Ovary (tissue), 9 donors: ENCODE data around the gene RAD50. TPM values are rescaled to one million over a fixed set of nuclear protein-coding genes. Genes with fewer than 3 reads are reported as not detected.

Experiments
- DNase-seq, 5 donors: peaks; one replicate each; pipeline ENCODE4 v3.0.0-alpha.2; 2019 to 2020
- H3K27ac ChIP-seq, 2 donors: fragments of 200-600 bp; one replicate each; pipeline versions ENCODE4 v1.5.1 to v1.8.0; 2019 to 2022
- H3K27me3 ChIP-seq: fragments of 200-600 bp; one replicate; pipeline ENCODE4 v1.8.0; 2022
- H3K36me3 ChIP-seq: fragments of 200-600 bp; sonication (generic); one replicate; pipeline ENCODE4 v1.5.1; 2019
- H3K4me1 ChIP-seq: one replicate; pipeline ENCODE4 v1.8.1; 2013; ENCODE audit warnings: mild to moderate bottlenecking, moderate library complexity; ENCODE audit not compliant: insufficient read depth
- H3K4me3 ChIP-seq: fragments of 200-600 bp; sonication (generic); one replicate; pipeline ENCODE4 v1.5.1; 2017
- H3K9me3 ChIP-seq, 2 donors: fragments of 200-600 bp in 1 of 2; sonication (generic) in 1 of 2; one replicate each; pipeline versions ENCODE4 v1.5.1 to v1.8.1; 2013 to 2019; ENCODE audit warnings: mild to moderate bottlenecking in 1 of 2, moderate library complexity in 1 of 2
- CTCF ChIP-seq, 3 donors: fragments of 450-650 bp in 2 of 3; fragments of 200-600 bp in 1 of 3; IDR thresholded peaks; one replicate each; pipeline versions ENCODE4 v1.5.1 to v1.8.0; 2016 to 2022; ENCODE audit warnings: antibody characterized with exemption in 3 of 3, mild to moderate bottlenecking in 1 of 3
- EP300 ChIP-seq: sonication (generic); formaldehyde crosslinking; IDR thresholded peaks from one replicate; pipeline ENCODE4 v1.6.1; 2017; ENCODE audit warnings: antibody characterized with exemption
- POLR2A ChIP-seq: fragments of 450-650 bp; IDR thresholded peaks from one replicate; pipeline ENCODE4 v1.6.1; 2017; ENCODE audit warnings: antibody characterized with exemption, mild to moderate bottlenecking, moderate library complexity
- WGBS, 3 donors: extraction: QIAGEN DNeasy Blood & Tissue Kit in 1 of 3; methylation state at CpG; one replicate each; pipeline versions ENCODE4 v1.1.5 to v1.1.7; 2013 to 2017; 5-methylcytosine and 5-hydroxymethylcytosine counted together
- intact Hi-C, 4 donors: fragments of 100-400 bp; cut with DNase I; formaldehyde crosslinking; loops; one replicate each; pipeline versions ENCODE4 v1.11.0 to v1.15.1; 2022 to 2023
- polyA plus RNA-seq, 2 donors: library from polyadenylated mRNA; stranded (reverse); fragments of 200-250 nt in 1 of 2; fragments of 350-450 nt in 1 of 2; fragmentation: Illumina TruSeq in 1 of 2; extraction: RNeasy Lipid Tissue Mini Kit (QIAGEN cat#74804) in 1 of 2; gene quantifications; one replicate each; pipeline ENCODE4 v1.2.3, GENCODE V29; 2013 to 2014
- total RNA-seq, 7 donors: library from RNA; depleted of rRNA in 2 of 7; stranded (reverse); fragments of >200 nt in 2 of 7; fragmentation: NEBNext Ultra II Directional in 3 of 7; extraction: Animal tissue kit (Norgen Biotek cat#: 25700) in 3 of 7; gene quantifications; one replicate each; pipeline versions ENCODE4 v1.1.0 to v1.2.4, GENCODE V29; 2016 to 2023
- donor health status: DM: no; HTN: no; CAD: no; lungs with moderate emphysema.
- donor health status: DM: no; HTN: no; CAD: no.
- donor health status: Bipolar disorder and iron deficiency.
- donor health status: DM: yes; HTN: yes; CAD: no.
- donor health status: DM: no; HTN: no; CAD: no.
- donor health status: DM: yes; HTN: yes; CAD: no.

RAD50 gene
- total and polyA plus RNA-seq, 9 donors: 9.4 to 41.5 (median 28.1) TPM

DNA sequence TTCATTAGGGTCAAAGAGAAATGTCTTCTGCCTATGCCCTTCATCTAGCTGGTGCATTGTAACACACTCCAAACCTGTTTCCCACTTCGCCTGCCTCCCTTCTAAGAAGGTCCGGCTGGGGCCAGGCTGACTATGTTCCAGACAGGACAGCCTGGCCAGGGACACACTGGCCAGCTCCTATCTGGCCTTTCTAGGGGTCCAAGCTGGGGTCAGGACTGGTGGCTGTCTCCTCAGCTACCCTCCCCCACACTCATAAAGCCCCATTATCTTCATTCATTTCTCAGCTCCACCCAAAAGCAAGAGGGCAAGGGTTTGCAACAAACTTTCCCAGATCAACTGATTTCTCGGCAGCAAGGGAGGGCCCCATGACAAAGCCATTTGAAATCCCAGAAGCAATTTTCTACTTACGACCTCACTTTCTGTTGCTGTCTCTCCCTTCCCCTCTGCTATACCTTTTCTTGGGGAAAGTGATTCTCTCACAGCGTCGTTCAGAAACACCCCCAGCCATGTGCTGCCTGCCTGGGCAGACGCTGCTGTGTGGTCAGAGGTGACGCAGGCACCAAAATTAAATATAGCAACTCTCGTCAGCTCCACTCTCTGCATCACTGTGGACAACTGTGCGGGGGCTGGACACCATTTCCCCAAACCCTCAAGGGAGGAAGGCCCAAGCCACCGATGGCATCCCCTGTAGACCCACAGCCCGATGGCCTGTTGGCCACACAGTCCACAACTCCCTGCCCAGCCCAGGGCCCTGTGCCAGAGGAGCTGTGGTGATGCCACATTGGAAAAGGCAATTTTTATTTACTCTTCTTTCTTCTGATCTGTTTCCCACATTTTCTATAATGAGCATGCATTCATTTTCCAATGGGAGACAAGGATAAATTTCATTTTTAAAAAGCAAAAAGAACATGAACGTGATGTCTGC is 107.3 kb downstream of the RAD50 start:
- Histone ChIP-seq H3K4me3 (no peak overlapping the region), H3K9me3 (no peaks in the 10 kb centered on the region), H3K27ac (no peak overlapping the region), H3K36me3 (no peaks in the 10 kb centered on the region), H3K27me3 (no peaks in the 10 kb centered on the region), H3K4me1 (no peaks in the 10 kb centered on the region)
- 81 to 89% (median 84%) methylated on average over 13 of the region's 13 CpGs for WGBS, 3 donors
- TF ChIP-seq EP300 (no peak), POLR2A (no peak), CTCF (IDR thresholded peaks at IDR 0.05) (no peak)
- no peak for DNase-seq
- intact Hi-C loops: no loop called here

DNA sequence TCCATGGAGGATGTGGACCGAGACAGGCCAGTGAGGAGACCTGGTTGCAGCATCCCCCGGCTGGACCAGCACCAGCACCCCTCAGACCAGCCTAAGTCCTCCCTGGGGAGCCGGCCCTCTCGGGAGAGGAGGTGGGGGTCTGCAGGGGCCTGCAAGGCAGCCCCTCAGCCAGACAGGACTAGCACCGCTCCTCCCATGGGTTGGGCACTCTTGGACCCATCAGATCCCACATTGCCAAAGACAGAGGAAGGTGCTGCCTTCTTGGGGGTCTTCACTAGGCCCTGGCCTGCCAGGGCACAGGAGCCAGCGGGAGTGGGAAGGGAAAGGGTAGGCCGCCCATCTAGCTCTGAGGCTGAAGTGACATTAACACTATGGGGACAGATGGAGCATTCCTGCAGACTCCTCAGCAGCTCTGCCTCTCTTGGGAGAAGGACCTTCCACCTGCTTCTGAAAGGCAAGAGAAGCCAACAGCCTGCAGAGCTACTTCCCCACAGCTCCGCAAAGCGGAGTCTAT is 108.0 kb downstream of the RAD50 start:
- no peak for DNase-seq
- no peaks in the 10 kb centered on the region for H3K9me3 ChIP-seq
- TF ChIP-seq CTCF (IDR thresholded peaks at IDR 0.05) (no peak), POLR2A (no peak), EP300 (no peak)
- H3K27ac ChIP-seq: no peak overlapping the region
- intact Hi-C loops: no loop called here
- H3K27me3 ChIP-seq: no peaks in the 10 kb centered on the region
- H3K36me3 ChIP-seq: no peaks in the 10 kb centered on the region
- H3K4me1 ChIP-seq: no peaks in the 10 kb centered on the region
- no peak overlapping the region for H3K4me3 ChIP-seq
- 96 to 97% (median 97%) methylated on average over 9 of the region's 9 CpGs for WGBS, 3 donors

DNA sequence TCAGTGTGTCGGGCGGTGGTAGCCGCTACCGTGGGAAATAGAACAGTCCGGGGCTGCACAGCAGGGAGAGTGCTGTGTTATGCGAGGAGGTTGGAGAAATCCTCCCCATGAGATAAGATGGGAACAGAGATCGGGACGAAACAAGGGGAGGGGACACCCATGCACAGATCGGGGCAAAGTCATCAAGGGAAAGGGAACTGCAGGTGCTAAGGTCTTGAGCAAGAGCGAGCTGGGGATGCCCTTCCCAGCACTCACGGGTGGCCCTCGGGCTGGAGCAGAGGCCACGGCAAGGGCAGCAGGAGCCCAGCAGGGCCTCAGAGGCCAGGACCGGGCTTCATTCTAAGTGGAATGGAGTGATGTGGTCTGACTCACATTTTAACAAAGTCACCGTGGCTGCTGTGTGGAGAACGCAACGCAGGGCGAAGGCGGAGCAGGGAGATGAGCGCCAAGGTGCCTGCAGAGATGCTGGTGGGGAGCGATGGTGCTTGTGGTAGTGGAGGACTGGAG is 108.8 kb downstream of the RAD50 start:
- Histone ChIP-seq H3K9me3 (no peaks in the 10 kb centered on the region), H3K36me3 (no peaks in the 10 kb centered on the region), H3K4me3 (no peak overlapping the region), H3K27ac (no peak overlapping the region), H3K4me1 (no peaks in the 10 kb centered on the region), H3K27me3 (no peaks in the 10 kb centered on the region)
- intact Hi-C loops: no loop called here
- no peak for TF ChIP-seq EP300
- TF ChIP-seq POLR2A: no peak
- no peak for DNase-seq
- 87 to 89% (median 89%) methylated on average over 21 of the region's 21 CpGs for WGBS, 3 donors

GRCh38 chr5:132666310-132667123 is 109.7 kb downstream of the RAD50 start:
- Histone ChIP-seq H3K27ac (no peak overlapping the region), H3K4me1 (no peaks in the 10 kb centered on the region), H3K4me3 (no peak overlapping the region), H3K27me3 (no peaks in the 10 kb centered on the region), H3K9me3 (no peaks in the 10 kb centered on the region), H3K36me3 (no peaks in the 10 kb centered on the region)
- intact Hi-C loops: no loop called here
- no peak for TF ChIP-seq CTCF (IDR thresholded peaks at IDR 0.05)
- TF ChIP-seq POLR2A: no peak
- no peak for TF ChIP-seq EP300
- DNase-seq: no peak
- WGBS, 3 donors: 81 to 88% (median 82%) methylated on average over 16 of the region's 16 CpGs
